ENCODE measurements around the gene GOSR1.
"Not testable (repeated sequence)": the region's sequence is repeated elsewhere in the genome, so short reads cannot be mapped to it uniquely, and the experiment has no call there.

Gene GOSR1

DNA sequence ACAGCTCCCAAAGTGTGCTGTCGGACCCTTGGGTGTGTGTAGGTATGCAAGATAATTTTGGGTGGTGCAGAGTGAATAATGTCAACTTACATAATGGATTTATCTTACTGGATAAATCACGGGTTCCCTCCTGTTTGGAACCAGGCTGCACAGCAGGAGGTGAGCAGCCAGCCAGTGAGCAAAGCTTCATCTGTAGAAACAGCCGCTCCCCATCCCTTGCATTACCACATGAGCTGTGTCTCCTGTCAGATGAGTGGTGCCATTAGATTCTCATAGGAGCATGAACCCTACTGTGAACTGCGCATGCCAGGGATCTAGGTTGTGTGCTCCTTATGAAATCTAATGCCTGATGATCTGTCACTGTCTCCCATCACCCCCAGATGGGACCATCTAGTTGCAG is 72.0 kb downstream of the GOSR1 start:
- not testable (repeated sequence) for DNase-seq

DNA sequence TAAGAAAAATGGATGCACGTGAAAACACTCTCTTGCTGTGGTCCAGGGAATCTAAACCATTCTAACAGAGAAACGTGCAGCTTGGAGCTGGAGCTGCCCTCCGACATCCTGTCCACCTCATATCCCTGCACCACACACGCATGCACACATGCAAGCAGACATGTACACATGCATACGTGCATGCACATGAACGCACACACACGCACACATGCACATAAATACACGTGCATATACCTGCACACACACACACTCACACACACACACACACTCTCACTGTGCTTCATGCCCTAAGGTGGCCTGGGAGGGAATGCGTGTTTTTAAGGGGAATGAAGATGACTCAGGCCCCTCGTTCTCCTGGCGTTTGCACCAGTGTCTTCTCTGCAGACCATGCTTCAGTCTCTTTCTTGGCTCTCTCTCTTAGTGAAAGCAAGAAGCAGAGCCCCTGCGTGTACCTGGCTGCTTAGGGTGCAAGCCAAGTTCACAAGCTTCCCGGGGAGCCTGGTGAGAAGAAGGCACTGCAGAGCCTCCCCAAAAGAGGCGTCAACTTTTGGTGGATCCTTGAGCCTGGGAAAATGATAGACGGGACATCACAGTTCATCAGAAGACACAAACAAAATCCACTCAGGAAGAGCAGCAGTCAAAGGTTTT is 72.8 kb downstream of the GOSR1 start:
- DNase-seq = no peak

DNA sequence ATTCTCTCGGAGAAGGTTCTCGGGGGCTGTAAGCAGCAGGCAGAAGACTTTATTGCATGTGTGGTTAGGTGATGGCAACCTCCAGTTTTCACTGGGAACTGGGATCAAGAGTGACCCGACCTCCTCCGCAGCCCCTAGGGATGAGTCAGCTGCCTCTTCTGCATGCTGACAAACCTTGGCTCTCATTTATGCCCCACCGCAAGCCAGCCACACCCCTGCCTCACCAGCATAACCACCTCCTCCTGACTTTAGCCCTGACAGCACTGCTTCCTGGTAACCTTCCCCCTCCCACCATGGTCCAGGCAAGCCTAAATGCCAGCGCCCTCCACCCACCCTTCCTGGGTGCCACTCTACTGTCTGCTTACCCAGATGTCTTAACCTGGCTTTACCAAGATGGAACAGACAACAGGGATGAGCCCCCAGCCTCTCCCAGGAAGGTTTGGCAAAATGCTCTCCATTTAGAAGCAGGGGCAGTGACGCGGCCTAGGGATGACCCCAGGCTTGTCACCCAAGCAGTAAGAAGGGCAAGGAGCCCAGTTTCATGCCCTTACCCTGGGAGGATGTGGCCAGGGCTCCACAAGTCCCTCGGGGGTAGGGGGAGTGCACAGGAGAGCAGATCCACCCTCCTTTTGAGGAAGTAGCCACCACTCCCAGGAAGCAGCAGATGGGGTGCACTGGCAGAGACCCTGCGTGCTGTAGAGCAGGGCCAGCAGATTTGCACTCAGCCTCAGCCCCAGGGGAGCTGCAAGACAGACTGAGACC is 73.5 kb downstream of the GOSR1 start:
- no peak for DNase-seq

DNA sequence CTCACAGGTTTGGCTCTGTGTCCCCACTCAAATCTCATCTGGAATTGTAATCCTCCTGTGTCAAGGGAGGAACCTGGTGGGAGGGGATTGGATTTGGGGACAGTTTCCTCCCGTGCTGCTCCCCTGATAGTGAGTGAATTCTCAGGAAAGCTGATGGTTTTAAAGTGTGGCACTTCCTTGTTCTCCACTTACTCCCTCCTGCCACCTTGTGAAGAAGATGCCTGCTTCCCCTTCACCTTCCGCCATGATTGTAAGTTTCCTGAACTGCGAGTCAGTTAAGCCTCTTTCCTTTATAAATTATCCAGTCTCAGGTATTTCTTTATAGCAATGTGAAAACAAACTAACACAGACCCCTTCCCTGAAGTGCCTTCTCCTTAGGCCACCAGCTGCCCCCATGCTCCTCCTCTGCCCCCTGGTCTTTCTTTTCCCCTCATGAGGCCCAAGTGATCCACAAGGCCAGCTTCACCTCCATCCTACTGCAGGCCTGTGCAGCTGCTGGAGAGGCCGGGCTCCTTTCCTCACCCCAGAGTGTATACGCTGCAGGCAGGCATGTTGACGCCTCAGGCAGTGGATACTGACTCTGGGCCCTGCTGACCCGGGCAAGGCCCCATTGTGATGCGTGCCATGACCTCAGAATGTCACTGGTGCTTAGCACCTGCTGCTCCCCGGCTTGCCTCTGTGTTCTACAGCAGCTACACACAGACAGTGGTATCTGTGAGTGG is 74.2 kb downstream of the GOSR1 start:
- DNase-seq = not testable (repeated sequence)

DNA sequence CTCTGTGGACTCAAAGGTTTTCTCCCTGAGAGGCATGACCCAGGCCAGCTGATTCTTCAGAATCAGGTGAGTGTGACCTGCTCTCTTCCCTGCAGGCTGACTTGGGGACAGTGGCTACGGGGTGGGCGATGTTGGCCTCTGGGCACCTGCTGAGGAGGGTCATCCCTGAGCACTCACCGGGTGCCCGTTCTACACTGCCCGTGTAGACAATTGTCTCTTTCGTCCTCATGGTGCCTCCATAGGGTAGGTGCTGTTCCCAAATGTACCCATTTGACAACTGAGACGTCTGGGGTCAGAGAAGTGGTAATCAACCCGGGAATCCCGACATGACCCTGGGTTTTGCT is 74.8 kb downstream of the GOSR1 start:
- DNase-seq = no peak

DNA sequence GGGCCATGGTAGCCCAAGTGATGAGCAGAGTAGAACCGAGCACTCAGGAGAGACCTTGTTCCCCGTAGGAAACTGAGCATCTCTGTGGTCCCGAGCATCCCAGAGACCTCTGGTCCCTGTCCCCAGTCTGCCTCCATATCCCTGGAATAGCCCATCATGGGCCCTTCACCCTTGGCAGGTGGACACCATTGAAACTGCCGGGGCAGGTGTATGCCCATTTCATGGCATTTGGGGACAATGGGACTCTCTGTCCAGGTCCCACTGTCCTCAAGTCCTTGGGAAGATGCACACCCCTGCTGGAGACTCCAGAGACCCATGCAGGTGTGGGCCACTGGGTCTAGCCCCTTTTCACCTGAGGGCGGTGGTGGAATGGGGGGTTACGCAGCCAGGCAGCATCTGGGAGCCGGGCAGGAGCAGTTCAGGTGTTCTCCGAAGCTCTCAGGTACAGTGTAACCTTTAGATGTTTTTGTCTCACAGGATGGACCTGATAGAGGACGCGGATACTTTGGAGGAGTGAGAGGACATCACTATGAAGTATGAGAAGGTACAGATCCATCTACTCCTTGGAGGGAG is 75.9 kb downstream of the GOSR1 start:
- DNase-seq = no peak

DNA sequence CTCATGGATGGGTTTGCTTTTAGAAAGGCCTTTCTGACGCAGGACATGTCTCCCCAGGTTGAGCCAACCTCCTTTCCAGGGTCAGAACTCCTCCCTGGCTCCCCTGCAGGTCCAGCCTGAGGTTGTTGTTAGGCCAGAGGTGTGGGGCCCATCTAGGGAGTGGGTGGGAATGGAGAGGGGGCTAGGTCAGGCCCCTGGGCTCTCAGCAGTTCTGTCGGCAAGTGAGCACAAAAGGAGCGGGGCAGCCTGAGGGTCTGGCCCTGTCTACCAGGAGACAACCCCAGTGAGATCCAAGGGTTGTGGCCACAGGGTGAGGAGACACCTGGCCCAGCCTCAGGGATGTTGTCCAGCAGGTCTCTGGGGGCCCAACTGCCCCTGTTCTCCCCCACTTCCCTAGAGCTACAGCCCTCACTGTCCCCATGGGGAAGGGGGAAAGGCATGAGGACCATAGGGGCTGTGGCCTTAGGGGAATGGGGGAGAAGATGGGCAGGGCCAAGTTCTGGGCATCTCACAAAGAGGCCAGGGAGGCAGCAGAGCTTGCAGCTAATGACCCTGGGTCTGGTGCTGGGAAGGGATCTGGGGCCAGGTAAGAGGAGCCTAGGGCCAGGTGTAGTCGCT is 76.7 kb downstream of the GOSR1 start:
- DNase-seq = not testable (repeated sequence)

DNA sequence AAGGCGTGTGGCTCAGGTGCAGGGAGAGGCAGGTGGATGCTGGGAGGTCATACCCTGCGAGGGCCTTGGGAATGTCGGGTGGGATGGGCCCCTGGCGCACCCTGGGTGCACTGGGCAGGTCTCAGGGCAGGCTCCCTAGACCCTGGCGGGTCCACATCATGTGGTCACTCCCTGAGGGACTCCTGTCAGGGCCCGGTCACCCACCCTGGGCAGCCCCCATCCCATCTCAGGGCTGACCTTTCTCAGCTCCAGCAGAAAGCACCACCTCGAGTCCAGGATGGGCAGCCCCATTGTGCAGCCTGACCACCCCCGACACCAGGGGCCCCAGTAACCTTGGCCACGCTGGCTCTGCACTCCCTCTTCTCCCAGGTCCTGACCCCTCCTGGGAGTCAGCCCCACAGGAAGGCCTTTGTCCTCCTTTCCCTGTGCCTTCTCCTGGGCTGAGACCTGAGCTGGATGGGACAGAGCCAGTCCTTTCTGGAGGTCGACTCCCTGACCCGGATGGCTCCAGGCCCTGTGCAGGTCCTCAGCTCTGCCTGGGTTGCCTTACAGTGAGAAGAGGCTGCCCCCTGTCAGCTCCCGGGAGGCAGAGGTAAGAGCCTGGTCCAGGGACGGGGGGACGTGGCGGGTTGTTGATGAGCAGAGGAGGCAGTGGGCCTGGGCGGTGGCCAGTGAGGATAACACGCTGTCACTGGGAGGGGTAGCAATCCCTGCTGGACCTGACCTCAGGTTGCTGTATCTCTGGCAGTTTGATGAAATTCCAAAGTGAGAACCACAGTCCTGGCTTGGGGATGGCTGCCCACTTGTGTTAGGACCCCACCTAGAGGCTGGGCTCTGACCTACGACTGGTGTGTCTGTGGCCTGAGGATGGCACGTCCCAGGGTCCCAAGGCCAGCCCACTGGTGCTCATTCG is 77.9 kb downstream of the GOSR1 start:
- DNase-seq = no peak

DNA sequence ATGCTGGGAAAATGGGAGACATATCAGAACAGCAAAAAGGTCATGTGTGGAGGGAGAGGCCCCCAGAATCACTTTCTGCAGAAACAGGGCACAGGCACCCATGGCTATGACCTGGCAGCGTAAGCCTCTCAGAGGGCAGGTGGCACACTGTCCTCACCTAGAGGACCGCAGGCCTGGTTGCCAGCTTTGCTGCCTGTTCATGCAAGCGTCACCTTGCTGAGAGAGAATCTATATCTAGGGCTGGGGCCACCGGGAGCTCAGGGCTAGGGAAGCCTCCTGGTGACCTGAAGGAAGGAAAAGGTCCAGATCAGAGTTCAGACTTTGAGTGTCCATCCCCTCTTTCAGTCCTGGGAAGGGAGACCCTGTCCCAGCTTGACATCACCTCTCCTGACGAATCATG is 78.7 kb downstream of the GOSR1 start:
- DNase-seq = no peak

DNA sequence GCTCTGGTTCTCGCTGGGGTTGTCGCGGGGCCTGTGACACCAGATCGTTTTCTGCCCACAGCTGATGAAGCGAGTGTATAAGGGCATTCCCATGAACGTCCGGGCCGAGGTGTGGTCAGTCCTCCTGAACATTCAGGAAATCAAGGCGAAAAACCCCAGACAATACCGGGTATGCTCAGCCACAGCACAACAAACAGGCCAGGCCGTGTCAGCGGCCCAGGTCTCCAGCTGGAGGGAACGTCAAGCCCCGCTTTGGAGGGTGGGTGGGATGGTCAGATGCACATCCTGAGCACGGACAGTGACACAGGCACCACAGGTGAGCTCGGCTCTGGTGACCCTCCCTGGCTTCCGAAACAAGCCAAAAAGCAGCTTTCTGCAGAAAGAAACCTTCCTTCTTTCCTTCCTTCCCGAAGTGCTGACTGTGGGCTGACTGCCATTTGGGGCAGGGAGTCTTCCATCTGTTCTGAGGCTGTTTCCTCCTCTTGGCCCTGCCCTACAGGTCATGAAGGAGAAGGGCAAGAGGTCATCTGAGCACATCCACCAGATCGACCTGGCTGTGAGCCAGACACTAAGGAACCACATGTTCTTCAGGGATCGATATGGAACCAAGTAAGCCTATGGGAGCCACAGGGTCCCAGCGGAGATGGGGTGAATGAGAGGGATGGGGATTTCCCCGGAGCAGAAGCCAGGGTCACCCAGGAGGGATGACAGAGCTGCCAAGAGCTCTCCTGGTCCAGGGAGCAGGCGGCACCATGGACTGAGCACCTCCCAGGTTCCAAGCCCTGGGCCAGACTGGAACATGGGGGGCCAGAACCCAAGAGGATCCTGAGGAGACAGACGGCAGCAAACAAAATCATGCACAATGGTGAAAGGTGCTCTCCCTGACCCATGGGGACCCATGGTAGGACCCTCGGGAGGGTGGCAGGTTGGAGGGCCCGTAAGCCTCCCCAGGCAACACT is 79.4 kb downstream of the GOSR1 start:
- DNase-seq = no peak

DNA sequence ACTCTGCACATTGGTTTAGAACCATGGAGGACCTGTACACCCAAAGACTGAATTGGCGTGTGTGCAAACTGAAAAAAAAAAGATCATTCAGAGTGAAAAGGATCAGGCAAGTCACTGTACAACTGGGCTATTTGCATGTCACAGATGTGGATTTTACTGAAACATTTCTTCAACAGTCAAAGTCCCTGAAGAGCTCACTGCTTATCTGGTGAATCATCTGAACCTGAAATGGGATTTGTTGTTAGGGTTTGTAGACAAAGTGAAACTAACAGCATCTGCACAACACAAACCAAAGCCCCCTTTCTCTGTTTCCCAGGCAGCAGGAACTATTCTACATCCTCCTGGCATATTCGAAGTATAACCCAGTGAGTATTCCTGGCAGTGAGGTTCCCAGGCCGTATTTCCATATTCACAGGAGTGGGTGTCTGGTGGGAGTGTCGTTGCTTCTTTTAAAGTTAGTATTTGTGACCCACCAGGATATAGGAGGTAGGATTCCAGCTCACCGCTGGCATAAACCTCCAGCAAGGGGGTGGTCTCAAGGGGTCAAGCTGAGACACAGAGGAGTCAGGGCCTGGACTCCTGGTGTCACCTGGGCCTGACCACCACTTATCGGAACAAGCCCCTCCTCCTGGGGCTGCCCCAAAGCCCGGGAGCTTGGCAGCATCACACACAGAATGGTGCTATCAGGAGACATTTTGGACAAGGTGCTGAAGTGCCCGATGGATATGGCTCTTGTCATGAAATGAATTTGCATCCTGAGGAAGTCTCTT is 80.9 kb downstream of the GOSR1 start:
- no peak for DNase-seq

DNA sequence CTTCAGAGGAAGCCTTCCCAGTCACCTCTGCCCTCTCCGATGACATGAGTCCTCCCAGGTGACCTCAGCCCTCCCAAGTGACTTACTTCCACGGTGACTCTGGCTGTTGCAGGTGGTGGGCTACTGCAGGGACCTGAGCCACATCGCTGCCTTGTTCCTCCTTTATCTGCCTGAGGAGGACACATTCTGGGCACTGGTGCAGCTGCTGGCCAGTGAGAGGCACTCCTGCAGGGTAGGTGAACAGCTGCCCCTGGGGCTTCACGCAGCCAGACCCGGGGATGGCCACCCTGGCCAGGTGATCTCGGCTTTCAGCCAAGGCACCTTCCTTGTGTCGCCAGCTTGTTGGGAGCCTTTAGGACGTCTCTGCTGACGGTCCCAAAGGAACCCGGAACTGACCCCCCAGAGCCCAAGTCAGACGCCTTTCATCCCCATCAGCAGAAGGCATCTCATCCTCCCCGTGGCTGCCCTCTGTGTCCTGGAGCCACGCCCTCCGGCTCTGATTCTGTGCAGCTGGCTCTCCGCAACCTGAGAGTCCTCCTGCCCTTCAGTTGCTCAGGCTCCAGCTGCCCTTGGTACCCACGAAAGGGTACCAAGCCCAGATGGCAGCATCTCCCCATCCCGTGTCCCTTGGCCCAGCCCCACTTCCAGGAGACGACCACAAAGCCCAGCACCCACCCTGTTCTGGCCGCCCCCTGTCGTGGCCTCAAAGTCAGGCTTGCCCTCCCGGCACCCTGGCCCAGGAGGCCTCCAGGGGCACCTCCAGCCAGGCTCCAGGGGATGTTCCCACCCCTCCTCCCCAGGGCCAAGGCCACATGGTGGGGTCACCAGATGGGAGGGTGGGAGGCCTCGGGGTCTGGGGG is 81.7 kb downstream of the GOSR1 start:
- no peak for DNase-seq

DNA sequence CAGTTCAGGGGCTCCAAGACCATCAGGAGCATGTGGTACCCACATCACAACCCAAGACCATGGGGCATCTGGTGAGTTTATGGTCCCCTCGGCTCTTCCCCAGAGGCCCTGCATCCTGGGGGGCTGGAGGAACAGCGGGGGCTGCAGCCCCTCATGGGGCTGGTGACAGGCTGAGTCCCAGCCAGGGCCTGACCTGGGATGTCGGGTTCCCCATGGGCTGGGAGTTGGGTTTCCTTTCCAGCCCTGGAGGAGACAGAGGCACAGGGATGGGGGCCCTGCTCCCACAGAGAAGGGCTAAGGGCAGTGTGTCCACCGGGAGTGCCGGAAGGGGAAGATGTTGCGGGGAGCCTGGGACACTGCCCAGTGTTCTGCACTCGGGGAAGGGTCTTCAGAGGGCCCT is 82.4 kb downstream of the GOSR1 start:
- no peak for DNase-seq

DNA sequence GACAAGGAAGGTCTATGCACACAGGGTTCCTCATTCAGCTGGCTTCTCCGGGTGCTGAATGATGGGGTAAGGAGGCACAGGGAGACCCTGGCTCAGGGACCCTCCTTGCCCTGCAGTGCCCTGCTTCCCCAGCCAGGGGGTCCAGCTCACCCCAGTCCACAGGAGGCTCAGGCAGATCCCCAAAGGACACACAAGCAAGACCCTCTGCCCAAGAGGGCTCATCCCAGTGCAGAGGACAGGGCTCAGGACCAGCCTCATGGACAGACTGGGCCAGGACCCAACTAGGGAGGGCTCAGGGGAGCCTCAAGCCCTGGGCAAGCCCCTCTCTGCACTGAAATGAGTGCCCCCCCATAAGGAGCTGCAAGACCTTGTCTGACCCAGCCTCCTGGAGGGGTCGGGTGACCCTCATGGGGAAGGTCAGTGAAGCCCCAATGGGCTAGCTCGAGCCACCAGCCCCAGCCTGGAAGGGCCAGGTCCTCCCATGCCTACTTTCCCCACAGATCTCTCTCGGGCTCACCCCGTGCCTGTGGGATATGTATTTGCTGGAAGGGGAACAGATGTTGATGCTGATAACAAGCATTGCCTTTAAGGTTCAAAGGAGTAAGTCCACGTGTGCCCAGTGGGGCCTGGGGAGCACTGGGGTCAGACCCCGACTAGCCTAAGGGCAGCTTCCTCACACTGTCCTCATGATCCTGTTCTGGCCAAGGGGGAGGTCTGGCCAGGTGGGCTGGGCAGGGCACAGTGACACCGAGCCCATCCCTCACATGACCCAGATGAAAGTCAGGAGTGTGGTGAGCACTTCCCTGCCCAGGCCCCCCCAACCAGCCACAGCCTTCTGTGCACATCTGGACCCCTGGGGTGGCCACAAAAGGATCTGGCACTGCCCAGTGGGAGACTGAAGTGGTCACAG is 83.2 kb downstream of the GOSR1 start:
- not testable (repeated sequence) for DNase-seq

DNA sequence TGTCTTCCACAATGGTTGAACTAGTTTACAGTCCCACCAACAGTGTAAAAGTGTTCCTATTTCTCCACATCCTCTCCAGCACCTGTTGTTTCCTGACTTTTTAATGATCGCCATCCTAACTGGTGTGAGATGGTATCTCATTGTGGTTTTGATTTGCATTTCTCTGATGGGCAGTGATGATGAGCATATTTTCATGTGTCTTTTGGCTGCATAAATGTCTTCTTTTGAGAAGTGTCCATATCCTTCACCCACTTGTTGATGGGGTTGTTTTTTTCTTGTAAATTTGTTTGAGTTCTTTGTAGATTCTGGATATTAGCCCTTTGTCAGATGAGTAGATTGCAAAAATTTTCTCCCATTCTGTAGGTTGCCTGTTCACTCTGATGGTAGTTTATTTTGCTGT is 84.6 kb downstream of the GOSR1 start:
- not testable (repeated sequence) for DNase-seq

DNA sequence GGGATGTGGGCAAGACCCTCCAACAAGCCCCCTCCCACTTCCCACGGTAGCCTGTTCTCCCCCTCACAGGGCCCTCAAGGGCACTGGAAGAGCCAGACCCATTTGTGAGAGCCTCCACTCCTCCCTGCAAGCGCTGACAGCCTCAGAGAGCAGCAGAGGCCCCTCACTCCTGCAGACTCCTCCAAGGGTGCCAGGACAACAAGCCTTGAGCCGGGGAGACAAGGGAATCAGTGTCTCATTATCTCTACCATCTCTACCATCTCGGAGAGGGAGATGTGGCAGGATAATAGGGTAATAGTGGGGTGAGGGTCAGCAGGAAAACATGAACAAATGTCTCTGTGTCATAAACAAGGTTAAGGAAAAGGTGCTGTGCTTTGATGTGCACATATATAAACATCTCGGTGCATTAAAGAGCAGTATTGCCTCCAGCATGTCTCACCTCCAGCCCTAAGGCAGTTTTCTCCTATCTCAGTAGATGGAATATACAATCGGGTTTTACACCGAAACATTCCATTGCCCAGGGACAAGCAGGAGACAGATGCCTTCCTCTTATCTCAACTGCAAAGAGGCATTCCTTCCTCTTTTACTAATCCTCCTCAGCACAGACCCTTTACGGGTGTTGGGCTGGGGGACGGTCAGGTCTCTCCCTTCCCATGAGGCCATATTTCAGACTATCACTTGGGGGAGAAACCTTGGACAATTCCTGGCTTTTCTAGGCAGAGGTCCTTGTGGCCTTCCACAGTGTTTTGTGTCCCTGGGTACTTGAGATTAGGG is 86.1 kb downstream of the GOSR1 start:
- not testable (repeated sequence) for DNase-seq

DNA sequence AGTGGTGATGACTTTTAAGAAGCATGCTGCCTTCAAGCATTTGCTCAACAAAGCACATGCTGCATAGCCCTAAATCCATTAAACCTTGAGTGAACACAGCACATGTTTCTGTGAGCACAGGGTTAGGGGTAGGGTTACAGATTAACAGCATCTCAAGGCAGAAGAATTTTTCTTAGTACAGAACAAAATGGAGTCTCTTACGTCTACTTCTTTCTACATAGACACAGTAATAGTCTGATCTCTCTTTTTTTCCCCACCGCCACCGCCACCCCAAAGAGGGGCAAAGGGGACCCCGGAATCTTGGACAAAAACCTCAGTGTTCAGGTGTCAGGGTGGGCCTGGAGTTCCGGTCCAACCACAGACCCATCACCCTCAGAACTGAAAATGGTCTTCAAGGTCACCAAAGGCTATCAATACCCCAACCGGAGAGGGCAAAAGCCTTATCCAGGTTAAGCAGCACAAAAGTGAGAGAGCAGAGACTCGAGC is 86.7 kb downstream of the GOSR1 start:
- DNase-seq = not testable (repeated sequence)

Measured in NCI-H2029 treated with DMSO at 0.1 percent for 48 hours (cell line).